NCI-H748 (cell line): ENCODE results near the gene ATF6.
"Not testable (repeated sequence)": the region's sequence is repeated elsewhere in the genome, so short reads cannot be mapped to it uniquely, and the experiment has no call there.

Experiments
- DNase-seq: peaks from one replicate; lab custom pipeline; 2025; ENCODE audit not compliant: unreplicated experiment; lab: John Stamatoyannopoulos, UW

Gene ATF6

DNA sequence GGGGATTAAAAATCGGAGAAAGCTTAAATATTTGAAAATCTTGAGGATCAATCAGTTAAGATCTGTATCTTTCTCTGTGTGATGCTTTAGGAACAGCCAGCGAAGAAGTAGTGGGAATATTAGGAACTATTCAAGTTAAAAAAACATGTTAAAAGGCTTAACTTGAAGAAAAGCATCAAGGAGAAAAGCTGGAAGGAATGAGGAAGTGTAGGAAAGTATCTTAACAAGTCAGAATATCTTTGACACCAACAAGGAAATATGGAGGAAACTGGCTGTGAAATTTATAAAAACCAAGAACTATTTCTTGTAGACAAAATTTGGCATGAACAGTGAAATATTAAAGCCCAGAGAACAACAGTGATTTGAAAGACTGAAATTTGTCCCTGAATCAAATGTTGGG, 60.4 kb downstream of the ATF6 start:
- no peak for DNase-seq

DNA sequence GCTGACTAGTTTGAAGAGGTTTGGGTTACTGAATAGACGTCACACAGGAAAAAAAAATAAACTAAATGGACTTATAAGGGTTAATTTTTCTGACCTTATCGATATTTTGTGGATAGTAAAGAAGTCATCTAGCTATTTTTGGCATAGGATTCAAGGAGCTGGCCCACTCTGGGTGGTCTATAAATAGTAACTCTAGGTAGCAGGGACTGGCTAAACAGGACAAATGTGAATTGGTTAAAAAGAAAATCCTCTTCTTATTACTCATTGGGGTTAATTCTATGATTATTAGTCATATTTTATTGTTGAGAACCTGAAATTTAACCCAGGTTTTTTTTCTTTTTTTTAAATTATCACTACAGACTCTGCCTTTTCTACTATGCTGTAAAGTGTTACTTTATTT, 61.7 kb downstream of the ATF6 start:
- no peak for DNase-seq

DNA sequence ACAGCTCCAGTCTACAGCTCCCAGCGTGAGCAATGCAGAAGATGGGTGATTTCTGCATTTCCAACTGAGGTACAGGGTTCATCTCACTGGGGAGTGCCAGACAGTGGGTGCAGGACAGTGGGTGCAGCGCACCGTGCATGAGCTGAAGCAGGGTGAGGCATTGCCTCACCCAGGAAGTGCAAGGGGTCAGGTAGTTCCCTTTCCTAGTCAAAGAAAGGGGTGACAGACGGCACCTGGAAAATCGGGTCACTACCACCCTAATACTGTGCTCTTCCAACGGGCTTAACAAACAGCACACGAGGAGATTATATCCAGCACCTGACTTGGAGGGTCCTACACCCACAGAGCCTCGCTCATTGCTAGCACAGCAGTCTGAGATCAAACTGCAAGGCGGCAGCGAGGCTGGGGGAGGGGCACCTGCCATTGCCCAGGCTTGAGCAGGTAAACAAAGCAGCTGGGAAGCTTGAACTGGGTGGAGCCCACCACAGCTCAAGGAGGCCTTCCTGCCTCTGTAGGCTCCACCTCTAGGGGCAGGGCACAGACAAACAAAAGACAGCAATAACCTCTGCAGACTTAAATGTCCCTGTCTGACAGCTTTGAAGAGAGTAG, 66.3 kb downstream of the ATF6 start:
- not testable (repeated sequence) for DNase-seq

DNA sequence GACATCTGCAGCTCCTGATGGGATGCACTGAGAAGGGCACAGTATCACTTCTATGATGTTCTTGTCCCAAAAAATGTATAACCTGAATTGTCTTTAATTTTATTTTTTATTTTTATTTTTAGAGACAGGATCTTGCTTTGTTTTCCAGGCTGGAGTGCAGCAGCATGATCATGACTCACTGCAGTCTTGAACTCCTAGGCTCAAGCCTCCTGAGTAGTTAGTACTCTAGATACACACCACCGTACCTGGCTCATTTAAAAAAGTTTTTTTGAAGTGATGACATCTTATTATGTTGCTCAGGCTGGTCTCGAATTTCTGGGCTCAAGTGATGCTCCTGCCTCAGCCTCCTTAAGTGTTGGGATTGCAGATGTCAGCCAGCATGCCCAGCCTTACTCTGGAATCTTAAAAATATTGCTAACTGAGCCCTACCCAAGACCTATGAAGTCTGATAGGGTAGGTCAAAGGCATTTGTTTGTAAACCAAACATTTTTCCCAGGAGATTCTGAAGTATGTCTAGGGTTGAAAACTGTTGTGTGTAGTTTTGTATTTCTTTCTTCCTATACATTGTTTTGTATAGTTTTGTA, 68.9 kb downstream of the ATF6 start:
- DNase-seq: no peak

DNA sequence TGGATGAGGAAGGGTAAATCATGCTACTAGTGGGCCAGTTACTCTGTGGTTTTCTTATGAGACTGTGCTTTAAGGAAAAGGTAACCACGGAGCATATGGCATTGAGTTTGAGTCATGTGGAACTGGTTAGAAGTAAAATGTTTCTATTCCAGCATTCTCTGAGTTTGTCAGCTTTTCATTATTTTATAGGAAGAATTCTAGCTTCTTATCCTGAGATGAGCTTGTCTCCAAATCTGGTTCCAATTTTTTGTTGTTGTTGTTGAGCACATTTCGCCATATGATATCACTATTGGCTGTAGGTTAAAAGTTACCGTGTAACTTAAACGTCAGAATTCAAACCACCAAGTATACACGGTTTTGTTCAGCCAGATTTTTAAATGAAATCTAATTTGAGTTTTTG, 69.9 kb downstream of the ATF6 start:
- DNase-seq: no peak

DNA sequence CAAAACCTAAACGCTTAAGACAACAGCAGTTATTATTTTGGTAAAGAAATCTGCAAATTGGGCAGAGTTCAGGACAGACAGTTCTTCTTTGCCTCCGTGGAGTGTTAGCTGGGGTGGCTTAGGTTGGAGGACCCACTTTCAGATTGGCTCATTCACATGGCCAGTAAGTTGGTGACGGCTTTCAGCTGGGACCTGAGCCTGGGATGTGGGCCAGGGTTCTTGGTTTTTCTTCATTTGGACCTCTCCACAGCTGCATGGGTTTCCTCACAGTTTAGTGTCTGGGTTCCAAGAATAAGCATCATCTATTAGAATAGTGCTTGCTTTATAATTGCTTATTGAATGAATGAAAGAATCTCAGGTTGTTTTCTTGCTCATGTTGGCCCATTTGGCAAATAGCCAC, 72.2 kb downstream of the ATF6 start:
- DNase-seq: no peak

DNA sequence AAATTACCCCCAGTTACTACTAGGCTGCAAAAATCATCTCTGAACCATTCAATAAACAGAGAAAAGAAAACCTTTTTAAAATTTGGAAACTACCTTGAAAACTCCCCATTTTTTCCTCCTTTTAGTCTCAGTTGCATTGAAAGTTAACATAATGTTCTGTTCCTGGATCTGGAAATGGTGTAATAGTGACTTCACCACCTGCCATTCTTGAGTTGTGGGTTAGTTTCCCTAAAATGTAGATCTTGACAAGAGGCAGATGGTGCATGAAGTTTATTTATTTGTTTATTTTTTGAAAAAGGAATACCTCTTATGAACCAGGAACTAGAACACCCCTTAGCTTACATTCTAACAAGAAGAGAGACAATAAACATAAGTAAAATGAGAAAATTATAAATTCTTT, 72.8 kb downstream of the ATF6 start:
- no peak for DNase-seq

DNA sequence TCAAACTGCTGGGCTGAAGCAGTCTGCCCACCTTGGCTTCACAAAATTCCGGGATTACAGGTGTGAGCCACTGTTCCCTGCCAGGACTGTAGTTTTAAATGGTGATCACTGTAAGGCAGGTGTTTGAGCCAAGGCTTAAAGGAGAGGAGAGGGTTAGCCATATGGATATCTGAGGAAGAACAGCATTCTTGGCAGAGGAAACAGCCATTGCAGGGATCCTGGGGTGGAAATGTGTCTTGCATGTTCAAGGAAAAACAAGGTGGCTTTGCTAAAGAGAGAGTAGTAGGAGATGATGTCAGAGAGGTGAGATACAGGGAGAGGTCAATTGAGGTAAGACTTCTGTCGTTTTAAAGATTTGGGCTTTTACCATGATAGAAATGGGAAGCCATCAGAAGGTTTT, 73.5 kb downstream of the ATF6 start:
- DNase-seq: no peak

DNA sequence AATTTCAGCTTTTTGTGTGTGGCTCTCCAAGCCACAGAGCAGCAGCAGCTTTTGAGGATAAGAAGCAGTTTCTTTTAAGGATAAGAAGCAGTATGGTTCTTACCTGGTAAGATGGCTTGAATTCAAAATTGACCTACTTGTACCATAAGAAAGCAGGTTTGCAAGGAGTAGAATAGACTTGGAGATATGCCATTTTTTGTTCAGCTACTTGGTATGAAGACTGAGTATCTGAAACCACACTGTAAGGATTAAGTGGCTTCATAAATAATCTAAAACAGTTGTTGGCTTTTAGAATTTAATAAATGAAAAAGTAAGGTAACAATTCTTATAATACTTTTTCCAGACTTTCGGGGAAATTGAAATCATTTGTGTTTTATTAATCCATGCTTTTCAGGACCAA, 74.2 kb downstream of the ATF6 start:
- DNase-seq: no peak

DNA sequence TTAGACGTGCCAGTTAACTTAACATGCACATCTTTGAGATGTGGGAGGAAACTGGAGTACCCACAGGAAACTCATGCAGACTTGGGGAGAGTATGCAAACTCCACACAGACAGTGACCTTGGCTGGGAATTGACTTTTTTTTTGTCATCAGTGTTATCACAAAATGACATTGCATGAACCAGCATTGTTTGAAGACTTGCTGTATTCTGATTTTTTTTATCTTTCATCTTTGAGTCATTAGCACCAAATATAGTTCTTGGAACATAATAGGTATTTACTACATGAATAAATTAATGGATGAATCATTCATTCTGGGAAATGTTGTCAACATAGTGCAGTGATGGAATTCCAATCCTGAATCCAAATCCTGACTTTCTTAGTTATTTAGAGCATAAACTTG, 77.0 kb downstream of the ATF6 start:
- DNase-seq: no peak

DNA sequence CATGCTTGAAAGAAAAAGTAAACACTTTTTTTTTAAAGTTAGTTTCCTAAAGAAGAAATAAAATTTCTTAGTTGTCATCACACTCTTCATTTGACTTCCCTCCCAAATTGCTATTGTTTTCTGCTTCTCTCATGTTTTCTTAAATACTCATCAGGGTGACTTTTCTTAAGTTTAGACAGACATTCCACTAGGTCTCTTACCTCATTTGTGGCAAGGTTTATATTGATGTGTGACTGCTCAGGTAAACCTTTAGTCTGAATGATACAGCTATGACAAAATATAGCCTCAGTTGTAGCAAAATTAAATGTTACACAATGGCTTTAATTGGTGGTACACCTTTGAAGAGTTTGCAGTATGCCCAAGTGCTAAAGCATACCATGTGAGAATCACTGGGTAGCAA, 78.6 kb downstream of the ATF6 start:
- no peak for DNase-seq

DNA sequence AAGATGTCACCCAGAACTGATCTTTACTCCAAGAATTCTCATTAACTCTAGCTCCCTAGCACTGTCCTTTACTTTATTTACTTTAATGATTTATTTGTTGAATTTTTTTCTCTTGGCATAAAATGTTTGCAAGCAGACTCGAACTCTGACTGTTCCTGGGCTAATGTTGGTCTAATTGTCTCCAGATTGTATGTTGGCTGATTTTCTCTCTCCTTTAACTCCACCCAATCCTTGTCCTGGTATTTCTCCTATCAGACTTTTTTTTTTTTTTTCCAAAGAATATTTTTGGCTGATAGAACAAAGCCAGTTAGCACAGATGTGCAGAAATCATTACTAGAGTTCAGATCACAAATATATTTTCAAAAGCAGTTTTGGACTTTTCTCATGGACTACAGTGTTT, 82.6 kb downstream of the ATF6 start:
- DNase-seq: no peak

DNA sequence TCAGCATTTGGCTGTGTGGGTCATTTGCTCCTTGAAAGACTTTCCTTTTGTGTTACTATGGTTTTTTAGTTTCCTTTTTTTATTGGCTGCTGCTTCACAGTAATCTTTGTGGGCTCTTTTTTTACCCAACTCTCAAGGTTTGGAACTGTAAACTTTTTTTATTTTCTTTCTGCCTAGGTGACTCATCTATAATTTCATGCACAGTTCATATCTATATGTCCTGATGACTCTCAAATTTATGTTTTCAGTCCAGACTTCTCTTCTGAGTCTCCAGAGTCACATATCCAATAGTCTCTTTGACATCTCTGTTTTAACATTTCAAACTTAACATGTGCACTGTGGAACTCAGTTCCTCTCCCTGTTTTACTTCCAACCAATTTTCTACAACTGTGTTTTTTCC, 83.4 kb downstream of the ATF6 start:
- no peak for DNase-seq

DNA sequence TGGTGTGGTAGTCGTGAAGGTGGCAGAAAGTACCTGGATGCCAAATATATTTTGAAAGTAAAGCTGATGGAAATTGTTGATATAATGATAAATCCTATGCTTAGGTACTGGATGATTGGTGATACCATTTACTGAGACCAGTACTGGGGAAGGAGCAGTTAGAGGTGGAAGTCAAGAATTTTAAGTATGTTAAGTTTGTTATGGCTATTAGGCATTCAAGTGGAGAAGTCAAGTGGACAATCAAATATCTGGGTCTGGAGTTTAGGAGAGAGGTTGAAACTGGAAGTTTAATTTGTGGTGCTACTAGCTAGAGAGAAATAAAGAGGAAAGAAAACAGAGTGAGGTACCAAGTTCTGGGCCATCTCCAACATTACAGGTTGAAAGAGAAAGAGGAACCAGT, 89.1 kb downstream of the ATF6 start:
- DNase-seq: no peak

DNA sequence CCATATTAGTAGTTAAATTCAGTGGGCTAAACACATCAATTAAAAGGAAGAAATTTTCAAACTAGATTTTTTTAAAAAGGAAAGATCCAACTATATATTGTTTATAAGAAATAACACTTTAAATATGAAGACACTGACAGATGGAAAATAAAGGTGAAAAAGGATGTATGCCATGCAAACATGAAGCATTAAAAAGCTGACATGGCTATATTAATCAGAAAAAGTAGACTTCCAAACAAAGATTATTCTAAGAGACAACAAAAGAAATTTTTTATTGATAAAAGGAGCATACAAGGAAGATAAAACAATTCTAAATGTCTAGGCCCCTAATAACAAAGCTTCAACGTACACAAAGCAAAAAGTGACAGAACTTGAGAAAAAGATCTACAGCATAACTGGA, 92.2 kb downstream of the ATF6 start:
- no peak for DNase-seq

DNA sequence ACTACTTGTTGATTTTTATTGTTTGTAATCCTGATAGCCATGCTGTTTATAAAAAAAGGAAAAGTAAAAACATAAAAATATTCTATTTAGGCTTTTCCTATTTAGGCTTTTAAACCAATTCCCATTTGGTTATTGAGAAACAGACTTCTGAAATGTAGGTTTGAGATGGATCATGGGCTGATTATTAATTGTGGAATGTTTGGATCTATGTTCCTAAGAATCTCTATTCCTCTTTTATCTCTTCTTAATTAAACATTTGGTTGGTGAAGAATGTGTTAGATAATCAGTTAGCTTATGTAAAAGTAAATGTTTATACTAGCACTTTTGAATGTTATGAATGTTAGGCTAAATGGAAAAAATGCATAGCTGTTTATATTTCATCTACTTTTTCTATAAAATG, 97.4 kb downstream of the ATF6 start:
- no peak for DNase-seq

DNA sequence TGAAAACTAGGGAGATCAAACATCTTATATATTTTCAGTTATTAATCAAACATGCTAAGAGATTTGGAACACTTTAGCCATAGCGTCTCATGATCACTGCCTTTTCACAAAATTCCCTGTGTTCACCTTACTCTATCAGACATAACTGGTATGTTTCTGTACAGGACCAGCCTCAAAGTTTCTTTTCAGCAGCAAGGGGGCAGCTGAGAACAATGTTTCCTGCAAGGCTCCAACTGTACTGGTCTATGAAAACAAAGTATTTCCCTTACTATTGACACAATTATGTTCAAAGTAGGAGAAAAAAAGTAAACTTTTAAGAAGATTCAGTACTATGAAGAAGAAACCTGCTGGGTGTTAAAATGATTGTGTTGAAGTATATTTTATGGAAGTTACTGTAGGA, 98.5 kb downstream of the ATF6 start:
- DNase-seq: no peak

DNA sequence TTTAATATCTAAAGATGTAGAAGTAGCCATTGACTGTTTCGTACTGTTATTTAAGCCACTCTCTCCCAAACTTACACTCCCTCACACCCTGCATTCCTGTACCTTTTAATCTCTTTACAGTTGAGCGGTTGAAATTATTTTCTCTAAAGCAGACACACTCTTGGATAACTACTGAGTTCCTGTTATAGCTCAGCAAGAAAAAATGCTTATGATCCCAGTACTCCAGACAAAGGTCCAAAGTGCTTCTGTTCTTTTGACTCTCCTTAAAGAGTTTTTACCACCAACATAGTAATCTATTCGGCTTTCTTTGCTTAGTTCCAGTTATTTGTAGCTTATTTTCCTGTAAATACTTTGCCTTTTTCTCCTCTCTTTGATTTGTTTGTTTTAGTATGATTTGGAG, 100.1 kb downstream of the ATF6 start:
- DNase-seq: no peak

DNA sequence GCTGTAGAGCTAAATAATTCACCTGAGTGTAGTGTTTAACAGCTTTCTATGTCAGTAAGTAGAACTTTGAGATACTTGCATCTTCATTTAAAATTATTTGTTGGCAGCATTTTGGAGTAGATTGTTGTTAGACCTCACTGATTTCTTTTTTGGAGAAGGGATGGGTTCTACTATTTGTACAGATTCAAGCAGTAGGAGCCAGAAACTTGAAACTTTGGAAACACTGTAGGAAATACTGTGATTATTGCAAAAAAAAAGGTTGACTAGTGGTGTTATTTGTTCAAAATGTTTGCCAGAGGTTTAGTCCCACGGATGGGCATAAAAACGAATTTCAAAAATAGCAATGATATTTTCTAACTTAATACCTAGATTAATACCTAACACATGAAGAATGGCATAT, 102.7 kb downstream of the ATF6 start:
- no peak for DNase-seq

DNA sequence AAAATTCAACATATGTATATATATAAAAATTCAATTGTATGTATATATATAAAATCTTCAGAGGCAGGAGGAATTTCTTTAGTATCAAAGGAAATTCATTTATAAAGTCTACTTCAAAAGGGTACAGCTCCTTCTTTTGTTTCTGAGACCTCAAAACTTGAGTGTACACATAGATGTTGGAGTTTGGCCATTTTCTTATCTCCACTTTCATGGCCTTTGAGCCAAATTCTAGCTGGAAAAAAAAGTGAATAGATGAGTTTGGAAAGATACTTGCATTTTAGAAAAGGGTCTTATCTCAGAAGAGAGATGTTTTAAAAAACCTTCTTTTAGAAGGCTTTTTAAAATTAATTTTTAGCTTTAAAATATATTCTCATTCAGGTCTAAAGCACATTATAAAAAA, 103.2 kb downstream of the ATF6 start:
- DNase-seq: no peak

DNA sequence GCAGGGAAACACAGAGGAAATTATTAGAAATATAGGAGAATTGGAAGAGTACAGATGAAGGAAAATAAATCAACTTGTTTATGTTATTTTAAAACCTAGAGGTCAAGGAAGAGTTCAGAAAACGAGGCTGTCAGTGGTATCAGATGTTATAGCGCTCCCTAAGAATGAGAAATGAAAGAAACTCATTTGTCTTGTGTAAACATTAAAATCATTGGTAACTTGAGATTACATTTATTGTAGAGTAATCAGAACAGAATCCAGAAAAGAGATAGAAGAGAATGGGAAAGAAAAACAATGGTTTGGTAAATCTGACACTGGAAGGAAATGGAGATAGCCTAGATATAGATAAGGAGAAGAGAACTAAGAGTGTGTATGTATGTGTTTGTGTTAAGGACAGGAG, 106.4 kb downstream of the ATF6 start:
- peak; percentile 28 for DNase-seq

DNA sequence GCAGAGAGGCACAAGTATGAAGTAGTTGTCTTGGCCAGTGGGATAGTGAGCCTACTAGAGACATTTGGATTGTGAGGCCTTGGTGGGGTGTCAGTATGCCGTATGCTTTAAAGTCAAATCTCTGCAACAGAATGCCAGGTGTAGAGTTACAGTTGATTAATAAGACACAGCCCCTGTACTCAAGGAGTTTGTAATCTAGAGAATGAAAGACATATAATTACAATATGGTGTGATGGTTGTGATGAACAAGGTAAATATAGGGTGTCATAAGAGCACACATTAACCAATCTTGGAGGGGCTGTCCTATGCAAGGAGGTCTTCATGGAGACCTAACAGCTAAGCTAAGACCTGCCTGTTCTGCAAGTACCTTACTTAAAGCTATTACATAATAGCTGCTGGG, 113.1 kb downstream of the ATF6 start:
- no peak for DNase-seq

DNA sequence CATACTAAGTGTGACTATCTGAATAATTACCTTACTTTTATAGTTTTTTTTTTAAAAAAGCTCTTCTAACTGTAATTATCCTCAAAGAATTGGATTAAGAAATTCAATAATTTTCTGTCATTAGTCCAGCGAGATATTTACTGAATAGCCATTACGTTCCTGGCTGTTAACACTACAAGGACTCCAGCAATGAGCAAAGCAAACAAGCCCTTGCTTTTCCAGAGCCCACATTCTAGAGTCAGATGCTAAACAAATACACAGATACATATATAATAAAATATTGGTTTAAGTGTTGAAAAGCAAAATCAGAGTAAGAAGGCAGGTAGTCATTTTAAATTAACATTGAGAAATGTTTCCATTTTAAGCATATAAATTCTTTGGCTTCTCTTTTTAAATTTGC, 118.4 kb downstream of the ATF6 start:
- DNase-seq: peak; percentile 17

DNA sequence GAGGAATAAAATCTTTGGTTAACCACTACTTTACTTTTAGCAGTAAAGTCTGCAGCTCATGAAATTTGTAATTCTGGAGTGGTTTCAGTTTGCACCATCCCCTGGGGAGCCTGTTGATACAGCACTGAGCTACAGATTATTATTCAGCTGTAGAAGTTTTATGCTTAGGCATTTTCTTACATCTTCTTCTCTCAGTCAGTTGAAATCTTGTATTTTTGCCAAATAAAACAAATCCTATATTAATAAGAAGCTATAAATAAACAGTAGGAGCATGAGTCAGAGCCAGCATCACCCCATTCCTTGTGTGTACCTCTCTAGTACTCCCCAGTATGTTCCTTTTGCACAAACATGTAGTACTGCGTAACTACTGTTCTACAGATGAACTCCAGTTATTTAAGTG, 118.9 kb downstream of the ATF6 start:
- DNase-seq: no peak
